ENCODE measurements around the gene NDUFAF3. TPM values are rescaled to one million over a fixed set of nuclear protein-coding genes. Genes with fewer than 3 reads are reported as not detected.
"Not testable (repeated sequence)": the region's sequence is repeated elsewhere in the genome, so short reads cannot be mapped to it uniquely, and the experiment has no call there.

NDUFAF3 gene
- total RNA-seq, 1 experiment from 2014 or later: 81.5 TPM

DNA sequence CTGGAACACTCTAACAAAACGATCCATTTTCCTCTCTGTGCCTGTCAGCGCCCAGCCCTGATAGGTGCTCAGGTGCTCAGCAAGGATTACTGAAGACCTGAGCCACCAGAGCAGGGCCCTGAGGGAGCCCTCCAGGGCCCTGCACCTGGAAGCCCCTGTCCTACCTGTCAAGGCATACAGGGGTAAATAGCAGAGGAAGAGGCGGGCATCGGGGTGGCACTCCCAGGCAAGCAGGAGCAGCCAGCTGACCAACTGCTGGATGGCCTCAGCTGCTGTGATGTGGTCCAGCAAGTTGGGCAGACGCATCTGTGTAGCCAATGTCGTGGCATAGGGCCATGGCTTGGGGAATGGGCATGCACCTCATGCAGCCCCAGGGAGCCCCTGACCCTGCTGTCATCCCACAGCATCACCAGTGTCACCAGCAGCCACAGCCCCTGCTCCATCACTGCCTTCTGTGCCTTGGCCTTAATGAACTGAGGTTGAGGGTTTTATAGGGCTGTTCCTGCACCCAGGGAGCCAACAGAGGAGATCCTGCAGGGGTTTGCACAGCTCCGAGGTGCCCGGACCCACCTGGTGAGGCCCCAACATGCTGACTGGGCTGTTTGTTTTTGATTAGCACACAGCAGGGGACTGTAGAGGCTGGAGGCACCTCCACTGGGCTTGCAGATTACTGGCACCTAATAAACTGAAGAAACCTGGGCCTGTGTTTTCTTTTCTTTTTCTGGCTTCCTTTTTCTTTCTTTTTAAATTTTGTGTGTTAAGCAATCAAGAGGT lies 22.6 kb upstream of the NDUFAF3 start:
- no peak for DNase-seq (ENCODE audit: extremely low read depth, low read depth)

DNA sequence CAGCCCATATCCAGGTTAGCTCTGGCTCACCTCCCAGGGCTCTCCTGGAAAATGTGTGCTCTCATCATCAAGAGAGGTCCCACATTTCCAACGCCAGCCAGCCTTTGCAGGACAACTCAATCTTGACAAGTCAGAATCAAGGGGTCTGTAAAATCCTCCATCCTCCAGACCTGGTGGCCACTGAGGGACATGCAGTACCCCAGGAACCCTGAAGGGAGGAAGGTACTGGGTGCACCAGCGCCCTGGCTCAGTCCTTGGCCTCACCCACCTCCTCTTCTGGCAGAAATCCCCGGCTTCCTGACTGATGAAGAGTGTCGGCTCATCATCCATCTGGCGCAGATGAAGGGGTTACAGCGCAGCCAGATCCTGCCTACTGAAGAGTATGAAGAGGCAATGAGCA lies 20.8 kb upstream of the NDUFAF3 start:
- DNase-seq (ENCODE audit: extremely low read depth, low read depth): no peak

DNA sequence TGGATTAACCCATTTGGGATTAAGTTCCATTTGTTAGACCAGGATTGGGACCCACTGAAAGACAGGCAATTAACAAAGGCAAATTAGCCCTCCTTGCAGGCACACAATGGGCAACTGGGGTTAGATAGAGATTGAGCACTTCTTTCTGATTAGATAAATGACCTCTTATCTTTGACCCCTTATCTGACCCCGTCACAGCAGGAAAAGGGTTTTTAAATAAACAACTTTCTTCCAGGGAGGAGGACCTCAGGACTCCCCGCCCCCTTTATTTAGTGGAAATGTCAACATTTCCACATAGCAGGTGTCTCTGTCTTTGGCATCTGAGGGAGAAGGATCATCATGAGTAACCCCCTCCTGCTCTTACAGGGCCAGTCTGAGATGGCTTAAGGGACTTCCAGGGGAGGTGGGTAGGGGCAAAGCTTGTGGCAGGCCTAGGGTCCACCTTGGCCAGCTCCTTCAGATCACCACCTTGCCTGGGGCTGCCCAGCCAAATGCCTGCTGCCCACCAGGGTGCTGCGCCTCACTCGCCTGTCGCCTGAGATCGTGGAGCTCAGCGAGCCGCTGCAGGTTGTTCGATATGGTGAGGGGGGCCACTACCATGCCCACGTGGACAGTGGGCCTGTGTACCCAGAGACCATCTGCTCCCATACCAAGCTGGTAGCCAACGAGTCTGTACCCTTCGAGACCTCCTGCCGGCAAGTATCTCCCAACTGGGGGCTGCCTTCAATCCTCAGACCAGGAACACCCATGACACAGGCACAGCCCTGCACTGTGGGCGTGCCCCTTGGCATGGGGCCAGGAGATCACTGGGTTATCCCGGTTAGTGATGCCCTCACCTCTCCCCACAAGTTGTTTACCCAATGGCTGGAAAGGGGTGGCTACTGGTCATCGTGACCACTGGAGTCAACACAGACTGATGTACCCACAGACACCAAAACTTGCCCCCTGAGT lies 17.3 kb upstream of the NDUFAF3 start:
- DNase-seq (ENCODE audit: extremely low read depth, low read depth): no peak

DNA sequence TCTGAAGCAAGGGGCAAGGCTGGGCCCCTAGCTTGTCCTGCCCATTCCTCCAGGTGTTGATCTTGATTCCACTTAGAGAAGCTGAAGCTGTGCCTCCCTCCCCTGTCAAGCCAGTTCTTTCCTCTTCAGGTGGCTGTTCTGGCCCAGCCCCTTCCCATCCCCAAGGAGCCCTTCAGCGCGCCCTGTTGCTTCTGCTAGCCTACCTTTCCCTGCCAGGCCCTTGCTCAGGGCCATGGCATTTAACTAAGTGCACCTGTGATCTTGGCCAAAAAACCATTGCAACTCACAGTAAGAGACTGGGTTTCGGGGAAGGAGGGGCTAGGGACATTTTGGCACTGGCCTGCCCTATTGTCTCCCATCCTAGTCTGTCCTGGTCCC lies 16.6 kb upstream of the NDUFAF3 start:
- no peak for DNase-seq (ENCODE audit: extremely low read depth, low read depth)

DNA sequence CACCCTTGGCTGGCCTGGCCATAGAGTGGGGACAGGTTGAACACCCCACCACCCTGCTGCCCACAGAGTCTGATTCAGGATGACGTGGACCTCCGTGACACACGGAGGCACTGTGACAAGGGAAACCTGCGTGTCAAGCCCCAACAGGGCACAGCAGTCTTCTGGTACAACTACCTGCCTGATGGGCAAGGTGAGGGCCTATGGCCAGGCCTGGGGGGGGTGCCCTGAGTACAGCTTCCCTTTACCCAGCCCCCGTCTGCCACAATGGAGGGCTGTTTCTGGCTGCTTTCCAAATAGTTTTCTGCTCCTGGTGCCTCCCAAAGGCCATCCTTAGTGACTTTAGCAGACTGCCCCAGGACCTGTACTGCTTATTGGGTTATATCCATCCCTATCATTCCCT lies 15.9 kb upstream of the NDUFAF3 start:
- DNase-seq (ENCODE audit: extremely low read depth, low read depth): no peak

DNA sequence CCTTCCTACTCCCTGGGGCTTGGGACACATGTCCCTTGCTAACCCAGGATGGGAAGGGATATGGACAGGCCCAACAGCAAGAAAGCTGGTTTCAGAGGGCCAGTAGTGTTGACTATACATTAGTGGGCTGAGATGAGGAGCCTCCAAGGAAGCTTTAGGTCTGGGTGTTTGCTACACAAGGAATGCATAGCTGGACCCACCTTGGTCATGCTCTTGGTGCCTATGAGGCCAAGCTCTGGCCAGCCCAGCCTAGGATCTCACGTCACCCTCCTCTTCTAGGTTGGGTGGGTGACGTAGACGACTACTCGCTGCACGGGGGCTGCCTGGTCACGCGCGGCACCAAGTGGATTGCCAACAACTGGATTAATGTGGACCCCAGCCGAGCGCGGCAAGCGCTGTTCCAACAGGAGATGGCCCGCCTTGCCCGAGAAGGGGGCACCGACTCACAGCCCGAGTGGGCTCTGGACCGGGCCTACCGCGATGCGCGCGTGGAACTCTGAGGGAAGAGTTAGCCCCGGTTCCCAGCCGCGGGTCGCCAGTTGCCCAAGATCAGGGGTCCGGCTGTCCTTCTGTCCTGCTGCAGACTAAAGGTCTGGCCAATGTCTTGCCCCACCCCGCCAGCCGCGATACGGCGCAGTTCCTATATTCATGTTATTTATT lies 15.4 kb upstream of the NDUFAF3 start:
- no peak for DNase-seq (ENCODE audit: extremely low read depth, low read depth)

DNA sequence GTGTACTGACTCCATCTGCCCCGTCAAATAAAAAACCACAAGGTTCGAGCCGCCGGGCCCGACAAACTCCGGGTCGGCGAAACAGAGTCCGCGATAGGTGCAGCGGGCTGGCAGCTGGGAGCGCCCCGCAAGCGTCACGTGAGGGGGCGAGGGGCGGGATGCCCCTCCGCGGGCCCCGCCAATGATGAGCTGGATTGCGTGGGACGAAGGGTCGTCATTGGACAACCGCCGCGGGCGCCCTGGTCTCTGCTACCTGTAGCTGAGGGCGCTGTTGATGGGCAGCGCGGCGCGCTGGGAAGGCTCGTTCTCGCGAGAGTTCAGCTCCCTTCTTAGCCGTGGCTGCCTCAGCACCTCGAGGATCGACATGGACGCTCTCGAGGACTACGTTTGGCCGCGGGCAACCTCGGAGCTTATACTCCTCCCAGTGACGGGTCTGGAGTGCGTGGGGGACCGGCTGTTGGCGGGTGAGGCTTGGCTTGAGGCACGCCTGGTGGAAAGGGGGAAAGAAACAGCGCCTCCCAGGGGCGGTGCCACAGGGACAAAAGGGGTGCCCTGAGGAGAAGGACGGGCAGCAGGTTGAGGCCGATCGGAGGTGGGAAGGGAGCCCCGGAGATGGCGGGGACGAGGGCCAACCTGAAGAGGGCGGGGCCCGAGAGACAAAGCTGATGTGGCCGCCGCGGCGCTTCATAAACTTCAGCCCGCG lies 14.7 kb upstream of the NDUFAF3 start, which contains the start of gene WDR6:
Gene WDR6 (plus strand): TSS at position 324 of the 703 bp plus-strand sequence. CDS start 41 bp downstream, at position 365.
- peak; percentile 87 for DNase-seq (ENCODE audit: extremely low read depth, low read depth)

DNA sequence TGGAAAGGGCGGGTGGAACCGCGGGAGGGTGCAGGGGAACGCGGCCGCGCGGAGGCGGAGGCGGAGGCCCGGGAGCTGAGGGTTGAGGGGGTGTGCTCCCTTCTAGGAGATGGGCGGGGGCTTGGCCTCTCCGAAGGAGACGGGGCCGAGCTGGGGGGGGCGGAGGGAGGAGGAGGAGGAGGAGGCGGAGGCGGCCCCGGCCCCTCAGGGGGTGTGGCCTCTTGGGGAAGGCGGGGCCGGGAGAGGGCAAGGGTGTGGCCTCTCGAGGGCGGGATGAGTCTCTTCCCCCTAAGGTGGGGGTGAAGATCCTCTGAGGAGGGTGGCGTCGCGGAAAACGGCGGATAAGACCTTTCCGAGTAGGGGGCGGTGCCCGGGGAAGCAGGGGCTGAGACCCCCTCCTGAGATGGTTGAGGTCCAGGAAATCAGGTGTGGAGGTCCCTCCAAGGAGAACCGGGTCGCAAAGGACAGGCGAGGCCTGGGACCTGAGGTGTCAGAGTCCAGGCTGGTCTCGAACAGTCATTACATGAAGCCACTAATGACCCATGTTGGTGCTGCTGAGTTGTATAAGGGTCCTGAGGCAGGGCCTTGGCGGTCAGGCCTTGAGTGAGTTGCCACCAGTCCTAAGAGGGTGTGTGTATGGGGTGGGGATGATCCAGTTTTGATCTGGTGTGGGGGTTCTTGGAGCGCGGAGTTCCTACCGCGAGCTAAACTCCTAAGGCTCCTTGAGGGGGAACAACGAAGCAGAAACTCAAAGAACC lies 14.0 kb upstream of the NDUFAF3 start:
- peak; percentile 78 for DNase-seq (ENCODE audit: extremely low read depth, low read depth)

DNA sequence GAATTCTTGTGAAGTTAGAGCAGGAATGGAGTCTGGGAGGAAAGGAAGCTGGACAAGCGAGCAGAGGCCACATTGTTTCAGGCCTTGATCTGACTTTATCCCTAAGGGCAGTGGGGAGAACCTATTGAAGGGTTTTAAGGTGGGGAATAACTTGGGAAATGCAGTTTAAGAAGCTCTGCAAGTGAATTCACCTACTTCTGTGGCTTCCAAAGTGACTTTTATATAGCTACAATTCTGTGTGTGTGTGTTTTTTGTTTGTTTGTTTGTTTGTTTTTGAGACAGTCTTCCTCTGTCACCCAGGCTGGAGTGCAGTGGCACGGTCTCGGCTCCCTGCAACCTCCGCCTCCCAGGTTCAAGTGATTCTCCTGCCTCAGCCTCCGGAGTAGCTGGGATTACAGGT lies 13.3 kb upstream of the NDUFAF3 start:
- not testable (repeated sequence) for DNase-seq (ENCODE audit: extremely low read depth, low read depth)

DNA sequence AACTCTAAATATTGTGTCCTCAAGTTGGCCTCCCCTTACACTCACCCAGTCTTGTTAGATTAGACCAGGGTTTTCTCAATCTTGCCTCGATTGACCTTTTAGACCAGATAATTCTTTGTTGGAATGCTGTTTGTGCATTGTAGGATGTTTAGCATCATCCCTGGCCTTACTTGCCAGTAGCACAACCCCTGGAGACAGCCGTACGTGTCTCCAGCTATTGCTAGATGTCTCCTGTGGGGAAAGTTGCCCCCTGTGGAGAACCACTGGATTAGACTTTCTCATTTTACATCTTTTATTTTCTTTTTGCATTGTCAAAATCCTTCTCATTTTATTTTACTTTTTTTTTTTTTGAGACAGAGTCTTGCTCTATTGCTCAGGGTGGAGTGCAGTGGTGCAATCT lies 12.5 kb upstream of the NDUFAF3 start:
- DNase-seq (ENCODE audit: extremely low read depth, low read depth): no peak

DNA sequence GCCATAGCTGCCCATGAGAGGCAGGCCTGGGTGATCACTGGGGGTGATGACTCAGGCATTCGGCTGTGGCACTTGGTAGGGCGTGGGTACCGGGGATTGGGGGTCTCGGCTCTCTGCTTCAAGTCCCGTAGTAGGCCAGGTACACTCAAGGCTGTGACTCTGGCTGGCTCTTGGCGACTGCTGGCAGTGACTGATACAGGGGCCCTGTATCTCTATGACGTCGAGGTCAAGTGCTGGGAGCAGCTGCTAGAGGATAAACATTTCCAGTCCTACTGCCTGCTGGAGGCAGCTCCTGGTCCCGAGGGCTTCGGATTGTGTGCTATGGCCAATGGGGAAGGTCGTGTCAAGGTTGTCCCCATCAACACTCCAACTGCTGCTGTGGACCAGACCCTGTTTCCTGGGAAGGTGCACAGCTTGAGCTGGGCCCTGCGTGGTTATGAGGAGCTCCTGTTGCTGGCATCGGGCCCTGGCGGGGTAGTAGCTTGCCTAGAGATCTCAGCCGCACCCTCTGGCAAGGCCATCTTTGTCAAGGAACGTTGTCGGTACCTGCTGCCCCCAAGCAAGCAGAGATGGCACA lies 9.4 kb upstream of the NDUFAF3 start:
- no peak for DNase-seq (ENCODE audit: extremely low read depth, low read depth)

DNA sequence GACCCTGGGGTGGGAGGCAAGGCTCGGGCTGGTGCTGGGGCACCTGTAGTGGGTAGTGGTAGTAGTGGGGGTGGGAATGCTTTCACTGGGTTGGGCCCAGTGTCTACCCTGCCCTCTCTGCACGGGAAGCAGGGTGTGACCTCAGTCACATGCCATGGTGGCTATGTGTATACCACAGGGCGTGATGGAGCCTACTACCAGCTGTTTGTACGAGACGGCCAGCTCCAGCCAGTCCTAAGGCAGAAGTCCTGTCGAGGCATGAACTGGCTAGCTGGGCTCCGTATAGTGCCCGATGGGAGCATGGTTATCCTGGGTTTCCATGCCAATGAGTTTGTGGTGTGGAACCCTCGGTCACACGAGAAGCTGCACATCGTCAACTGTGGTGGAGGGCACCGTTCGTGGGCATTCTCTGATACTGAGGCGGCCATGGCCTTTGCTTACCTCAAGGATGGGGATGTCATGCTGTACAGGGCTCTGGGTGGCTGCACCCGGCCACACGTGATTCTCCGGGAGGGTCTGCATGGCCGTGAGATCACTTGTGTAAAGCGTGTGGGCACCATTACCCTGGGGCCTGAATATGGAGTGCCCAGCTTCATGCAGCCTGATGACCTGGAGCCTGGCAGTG lies 8.7 kb upstream of the NDUFAF3 start:
- DNase-seq (ENCODE audit: extremely low read depth, low read depth): no peak

DNA sequence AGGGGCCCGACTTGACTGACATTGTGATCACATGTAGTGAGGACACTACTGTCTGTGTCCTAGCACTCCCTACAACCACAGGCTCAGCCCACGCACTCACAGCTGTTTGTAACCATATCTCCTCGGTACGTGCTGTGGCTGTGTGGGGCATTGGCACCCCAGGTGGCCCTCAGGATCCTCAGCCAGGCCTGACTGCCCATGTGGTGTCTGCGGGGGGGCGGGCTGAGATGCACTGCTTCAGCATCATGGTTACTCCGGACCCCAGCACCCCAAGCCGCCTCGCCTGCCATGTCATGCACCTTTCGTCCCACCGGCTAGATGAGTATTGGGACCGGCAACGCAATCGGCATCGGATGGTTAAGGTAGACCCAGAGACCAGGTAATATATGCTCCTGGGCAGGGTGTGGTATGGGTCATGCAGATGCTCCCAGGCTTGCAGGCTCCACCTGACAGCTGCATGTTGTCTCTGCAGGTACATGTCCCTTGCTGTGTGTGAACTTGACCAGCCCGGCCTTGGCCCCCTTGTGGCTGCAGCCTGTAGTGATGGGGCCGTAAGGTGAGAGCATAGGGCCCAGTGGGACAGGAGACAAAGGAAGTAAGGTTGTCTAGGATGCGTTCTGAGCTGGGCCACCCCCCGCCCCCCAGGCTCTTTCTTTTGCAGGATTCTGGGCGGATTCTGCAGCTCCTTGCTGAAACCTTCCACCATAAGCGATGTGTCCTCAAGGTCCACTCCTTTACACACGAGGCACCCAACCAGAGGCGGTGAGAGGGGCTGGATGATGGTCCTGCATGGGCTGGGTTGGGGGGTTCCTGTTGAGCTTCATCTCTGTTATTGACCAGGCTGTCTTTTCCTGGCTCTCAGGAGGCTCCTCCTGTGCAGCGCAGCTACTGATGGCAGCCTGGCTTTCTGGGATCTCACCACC lies 7.9 kb upstream of the NDUFAF3 start:
- DNase-seq (ENCODE audit: extremely low read depth, low read depth): no peak

DNA sequence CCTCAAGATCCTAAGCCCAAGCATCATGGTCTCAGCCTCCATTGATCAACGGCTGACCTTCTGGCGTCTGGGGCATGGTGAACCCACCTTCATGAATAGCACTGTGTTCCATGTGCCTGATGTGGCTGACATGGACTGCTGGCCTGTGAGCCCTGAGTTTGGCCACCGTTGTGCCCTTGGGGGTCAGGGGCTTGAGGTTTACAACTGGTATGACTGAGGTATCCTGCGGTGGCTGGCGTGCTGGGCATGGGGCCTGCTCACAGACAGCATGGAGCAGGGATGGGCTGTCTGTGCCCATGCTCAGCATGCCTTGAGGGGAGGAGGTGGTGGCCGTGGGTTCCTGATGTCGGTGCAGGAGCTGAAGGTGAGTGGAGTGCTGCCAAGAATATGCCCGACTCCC lies 6.8 kb upstream of the NDUFAF3 start:
- no peak for DNase-seq (ENCODE audit: extremely low read depth, low read depth)

DNA sequence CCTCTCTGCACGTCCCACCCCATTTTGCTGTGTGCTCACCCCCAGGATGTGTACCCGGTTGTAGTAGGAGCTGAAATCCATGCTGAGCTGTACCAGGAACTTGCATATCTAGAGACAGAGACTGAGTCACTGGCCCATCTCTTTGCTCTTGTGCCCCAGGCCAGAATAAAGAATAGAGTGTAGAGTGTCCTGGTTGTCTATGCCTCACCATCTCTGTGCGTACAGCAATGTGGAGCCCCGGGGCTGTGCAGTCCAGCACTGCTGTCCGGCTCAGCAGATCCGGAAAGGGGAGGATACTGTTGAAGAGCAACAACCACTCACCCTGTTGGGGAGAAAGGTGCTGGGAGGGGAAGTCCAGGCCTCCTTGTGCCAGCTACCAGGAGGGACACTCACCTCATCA lies 6.2 kb upstream of the NDUFAF3 start:
- DNase-seq (ENCODE audit: extremely low read depth, low read depth): no peak

DNA sequence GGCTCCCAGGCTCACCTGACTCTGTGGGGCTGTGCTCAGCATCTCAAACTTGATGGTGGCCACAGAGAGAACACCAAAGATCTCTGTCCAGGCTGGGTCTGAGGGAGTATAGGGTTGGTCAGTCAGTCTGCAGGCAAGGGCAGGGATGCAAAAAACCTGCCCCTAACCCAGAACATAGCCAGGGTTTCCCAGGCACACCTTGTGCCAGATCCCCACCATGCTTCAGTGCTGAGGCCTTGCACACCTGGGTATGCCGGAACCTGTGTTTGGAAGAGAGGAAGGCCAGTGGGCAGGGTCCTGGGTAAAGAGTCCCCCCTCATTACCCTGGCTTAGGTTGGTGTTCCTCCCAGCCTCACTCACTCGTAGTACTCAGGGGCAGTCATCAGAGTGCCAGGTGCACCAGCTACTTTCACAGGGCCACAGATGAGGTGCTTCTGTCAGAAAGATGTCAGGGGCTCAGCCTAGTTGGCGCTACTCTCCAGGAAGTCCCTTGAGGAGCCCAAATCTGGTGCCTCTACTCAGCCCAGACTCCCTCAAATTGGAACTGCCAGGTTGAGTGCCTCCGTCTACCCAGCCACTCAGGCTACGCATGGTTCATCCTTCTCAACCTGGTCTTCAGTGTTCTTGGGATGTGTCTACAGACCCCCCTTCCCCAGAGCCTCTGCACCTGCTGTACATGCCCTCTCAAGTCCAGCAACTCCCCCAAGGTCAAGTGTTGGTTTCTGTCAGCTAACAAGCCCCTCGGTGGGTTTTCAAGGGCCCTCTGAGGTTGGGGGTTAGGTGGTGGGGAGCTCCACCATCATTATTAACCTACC lies 5.3 kb upstream of the NDUFAF3 start:
- DNase-seq (ENCODE audit: extremely low read depth, low read depth): no peak

All from NCI-H460 (cell line).